GM19023 (cell line): ENCODE measurements around the gene PLK2.

Experiments used
- ATAC-seq: cut with Tn5 transposase; IDR thresholded peaks from one replicate; pipeline ENCODE4 v1.9.1; 2021; ENCODE audit warnings: mild to moderate bottlenecking, moderate library complexity; ENCODE audit not compliant: unreplicated experiment

The PLK2 gene

DNA sequence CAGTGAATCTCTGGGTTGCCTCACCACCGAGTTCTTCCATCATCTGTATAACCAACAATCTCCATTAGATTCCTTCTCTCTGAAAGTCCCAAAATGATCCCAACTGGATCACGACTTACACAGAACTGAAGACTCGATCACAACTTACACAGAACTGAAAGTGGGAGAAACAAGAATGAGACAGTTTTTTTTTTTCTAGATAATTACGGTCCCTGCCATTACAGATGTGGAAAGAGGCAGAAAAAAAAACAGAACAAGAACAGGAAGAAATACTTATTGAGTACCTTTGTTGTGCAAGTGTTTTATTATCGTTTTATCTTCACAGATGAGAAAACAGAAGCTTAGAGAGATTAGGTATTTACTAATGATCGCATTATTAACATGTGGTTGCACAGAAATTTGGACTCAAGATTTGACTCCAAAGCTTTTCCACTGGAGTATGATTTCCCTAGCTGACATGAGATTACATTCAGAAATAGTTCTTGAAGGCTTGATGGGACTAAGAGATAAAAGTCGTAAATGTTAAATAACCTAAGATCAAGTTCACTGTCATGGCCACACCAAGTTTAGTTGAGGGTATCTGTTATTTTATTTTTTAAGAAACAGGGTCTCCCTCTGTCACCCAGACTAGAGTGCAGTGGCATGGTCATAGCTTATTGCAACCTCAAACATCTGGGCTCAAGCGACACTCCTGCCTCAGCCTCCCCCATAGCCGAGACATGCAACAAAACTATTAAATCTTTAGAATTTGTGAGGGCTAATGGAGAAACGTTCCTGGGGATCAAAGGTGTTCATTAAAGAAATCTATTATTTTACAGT lies 8.9 kb downstream of the PLK2 start:
- ATAC-seq, result no peak

- ATAC-seq, result no peak
Measured at GRCh38 chr5:58450018-58450417, 9.9 kb downstream of the PLK2 start.

- ATAC-seq, result no peak
Measured at GRCh38 chr5:58447226-58447625, 12.7 kb downstream of the PLK2 start.

DNA sequence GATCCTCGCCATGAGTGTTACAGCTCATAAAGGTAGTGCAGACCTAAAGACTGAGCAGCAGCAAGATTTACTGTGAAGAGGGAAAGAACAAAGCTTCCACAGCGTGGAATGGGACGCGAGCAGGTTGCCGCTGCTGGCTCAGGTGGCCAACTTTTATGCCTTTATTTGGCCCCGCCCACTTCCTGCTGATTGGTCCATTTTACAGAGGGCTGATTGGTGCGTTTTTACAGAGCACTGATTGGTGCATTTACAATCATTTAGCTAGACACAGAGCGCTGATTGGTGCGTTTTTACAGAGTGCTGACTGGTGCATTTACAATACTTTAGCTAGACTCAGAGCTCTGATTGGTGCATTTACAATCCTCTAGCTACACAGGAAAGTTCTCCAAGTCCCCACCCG lies 13.9 kb downstream of the PLK2 start:
- no peak for ATAC-seq

DNA sequence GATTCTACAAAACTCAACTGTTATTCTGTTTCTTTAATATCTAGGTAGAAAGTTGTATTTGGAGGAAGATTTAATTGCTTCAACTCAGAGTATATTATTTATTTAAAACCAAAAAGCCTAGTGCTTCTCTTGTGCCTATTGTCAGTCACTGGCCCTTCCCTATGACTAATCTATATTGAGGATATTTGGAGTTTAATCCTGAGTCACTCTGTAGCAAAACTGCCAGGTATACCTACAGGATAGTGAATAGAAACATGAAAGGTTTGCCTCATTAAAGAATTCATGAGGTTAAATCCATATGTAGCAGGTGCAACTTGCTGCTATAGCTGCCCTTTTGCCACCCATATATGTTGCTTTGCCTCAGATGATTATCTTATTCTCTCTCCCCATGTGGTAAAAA lies 15.1 kb downstream of the PLK2 start:
- ATAC-seq, result no peak

- ATAC-seq, result no peak
Measured at GRCh38 chr5:58440901-58441460, 18.9 kb downstream of the PLK2 start.

GRCh38 chr5:58439094-58439644 lies 20.7 kb downstream of the PLK2 start:
- no peak for ATAC-seq

- ATAC-seq, result no peak
Measured at GRCh38 chr5:58437661-58438060, 22.2 kb downstream of the PLK2 start.

DNA sequence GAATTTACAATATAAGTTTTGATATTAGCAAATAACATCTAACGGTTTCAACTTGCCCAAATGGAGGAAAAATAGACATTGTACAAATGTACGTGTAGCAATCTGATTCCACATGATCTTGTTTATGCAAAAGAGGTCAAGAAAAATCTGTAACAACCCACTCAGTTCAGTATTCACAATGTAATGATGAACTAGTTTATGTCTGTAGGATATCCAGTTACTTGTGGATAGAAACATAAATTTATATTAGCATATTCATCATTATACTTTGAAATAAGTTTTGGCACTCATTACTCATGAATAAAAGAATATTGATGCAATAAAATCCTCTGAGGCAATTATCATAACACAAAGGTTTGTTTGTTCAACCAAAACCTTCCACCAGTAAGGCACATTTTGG lies 28.1 kb downstream of the PLK2 start:
- no peak for ATAC-seq

DNA sequence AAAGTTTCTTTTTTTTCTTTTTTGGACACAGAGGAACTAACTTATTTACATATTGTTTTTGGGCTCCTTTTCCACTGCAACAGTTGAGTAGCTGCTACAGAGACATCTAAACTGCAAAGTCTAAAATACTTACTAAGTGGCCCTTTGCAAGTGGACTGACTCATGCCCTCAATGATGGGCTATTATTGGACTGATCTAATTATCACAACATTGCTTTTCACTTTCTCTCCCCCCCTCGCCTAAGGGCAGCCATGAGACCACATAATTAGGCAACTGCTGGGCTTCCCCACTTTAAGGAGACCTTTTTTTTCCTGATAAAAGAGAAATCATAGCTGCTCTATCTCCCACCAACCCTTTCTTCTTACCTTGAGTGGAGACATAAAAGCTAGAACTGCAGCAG lies 47.0 kb downstream of the PLK2 start:
- no peak for ATAC-seq

- ATAC-seq, result no peak
Measured at GRCh38 chr5:58412081-58412480, 47.8 kb downstream of the PLK2 start.

- ATAC-seq, result no peak
Measured at GRCh38 chr5:58411372-58411771, 48.5 kb downstream of the PLK2 start.

GRCh38 chr5:58410441-58410840 lies 49.4 kb downstream of the PLK2 start:
- no peak for ATAC-seq

GRCh38 chr5:58407042-58407719 lies 52.7 kb downstream of the PLK2 start:
- ATAC-seq, result no peak

DNA sequence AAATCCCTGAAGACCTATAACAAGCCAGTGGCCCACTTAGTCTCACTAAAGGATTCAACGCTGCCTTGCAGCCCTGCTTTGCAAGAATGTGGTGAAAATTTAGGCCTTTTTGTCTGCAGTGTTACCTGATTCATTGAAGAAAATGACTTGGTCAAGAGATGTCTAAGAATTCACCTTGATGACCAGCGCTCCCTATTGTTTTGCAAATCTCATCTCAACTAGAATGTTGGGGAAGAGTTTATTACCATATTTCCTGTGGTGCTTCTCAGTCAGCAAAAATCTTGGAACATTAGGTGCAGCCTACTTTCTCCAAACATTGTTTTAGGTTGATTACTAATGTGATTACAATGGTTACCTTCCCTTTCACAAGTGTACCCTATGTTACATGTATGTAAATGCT lies 53.5 kb downstream of the PLK2 start:
- ATAC-seq, result no peak

- no peak for ATAC-seq
Measured at GRCh38 chr5:58405175-58405574, 54.7 kb downstream of the PLK2 start.

- no peak for ATAC-seq
Measured at GRCh38 chr5:58404734-58405133, 55.2 kb downstream of the PLK2 start.
